HepG2 (cell line): ENCODE results near the gene CCNT2. TPM values are rescaled to one million over a fixed set of nuclear protein-coding genes. Genes with fewer than 3 reads are reported as not detected.
"Not testable (repeated sequence)": the region's sequence is repeated elsewhere in the genome, so short reads cannot be mapped to it uniquely, and the experiment has no call there.

Experiments used
- ATAC-seq: fragments of 200-7000 bp; cut with Tn5 transposase; 3 replicates; pipeline ENCODE4 v1.9.1; 2020; ENCODE audit warnings: mild to moderate bottlenecking, moderate library complexity
- BruUV-seq: library from RNA; stranded (reverse); fragments of 400-500 nt; replicated peaks from 2 replicates; lab custom pipeline; 2021; lab: Mats Ljungman, UMichigan
- CTCF ChIA-PET: fragments of 300-600 bp; formaldehyde crosslinking; extraction: SDS; loops from one replicate; lab custom pipeline; 2021; ENCODE audit warnings: low total read pairs, inconsistent platforms, low intra/inter-chr PET ratio; lab: Yijun Ruan, JAX
- POLR2A ChIA-PET: fragments of 350-600 bp; sonication (Branson Sonifier 250); formaldehyde crosslinking; loops from one replicate; lab custom pipeline; 2020; ENCODE audit warnings: antibody characterized with exemption, inconsistent platforms; lab: Yijun Ruan, JAX
- DNase-seq: peaks from one replicate; pipeline ENCODE4 v3.0.0-alpha.2; 2015; ENCODE audit warnings: low spot score
- FAIRE-seq: peaks from 3 replicates; lab custom pipeline; 2011; peaks lifted over from hg19 to GRCh38; lab: Jason Lieb, UNC
- H2AFZ ChIP-seq: one replicate; pipeline ENCODE4 v1.6.1; 2011; ENCODE audit warnings: low read length, inconsistent platforms
- H3K27ac ChIP-seq: fragments of 300-600 bp; 3 replicates; pipeline ENCODE4 v1.8.0; 2011; ENCODE audit warnings: mixed run types, mild to moderate bottlenecking, mixed read lengths, low read length, inconsistent platforms; ENCODE audit not compliant: insufficient read depth; ENCODE audit errors: extremely low read length
- H3K27me3 ChIP-seq, 2 experiments: fragments of 200-600 bp in 1 of 2; 2 replicates in 1 of 2; 3 replicates in 1 of 2; pipeline versions ENCODE4 v1.6.0 to v1.8.0; 2011; ENCODE audit warnings: low read length in 2 of 2, mild to moderate bottlenecking in 2 of 2, moderate library complexity in 2 of 2, inconsistent platforms in 1 of 2; ENCODE audit not compliant: insufficient read depth in 2 of 2, control insufficient read depth in 1 of 2
- H3K36me3 ChIP-seq, 2 experiments: fragments of 200-600 bp in 1 of 2; replicated peaks in 1 of 2; 2 replicates in 1 of 2; 3 replicates in 1 of 2; pipeline versions ENCODE4 v1.5.1 to v1.8.0; 2011; ENCODE audit warnings: low read length in 2 of 2, inconsistent platforms in 1 of 2; ENCODE audit not compliant: insufficient read depth in 2 of 2, control insufficient read depth in 1 of 2
- H3K4me1 ChIP-seq: 2 replicates; pipeline ENCODE4 v1.5.1; 2012; ENCODE audit warnings: low read length, inconsistent platforms; ENCODE audit not compliant: insufficient read depth
- H3K4me2 ChIP-seq: 2 replicates; pipeline ENCODE4 v1.6.0; 2011; ENCODE audit warnings: low read depth, low read length, inconsistent platforms
- H3K4me3 ChIP-seq, 3 experiments: fragments of 200-600 bp in 1 of 3; sonication (generic), shearing (Covaris generic) in 1 of 3; replicated peaks in 1 of 3; 2 replicates each; pipeline ENCODE4 v1.5.1; 2011 to 2016; ENCODE audit warnings: low read length in 3 of 3, inconsistent platforms in 2 of 3, low read depth in 2 of 3, mild to moderate bottlenecking in 2 of 3, control low read depth in 1 of 3, mixed read lengths in 1 of 3; ENCODE audit not compliant: insufficient read depth in 1 of 3
- H3K79me2 ChIP-seq: one replicate; pipeline ENCODE4 v1.6.1; 2011; ENCODE audit warnings: low read length, inconsistent platforms; ENCODE audit not compliant: insufficient read depth
- H3K9ac ChIP-seq: 2 replicates; pipeline ENCODE4 v1.6.0; 2011; ENCODE audit warnings: mild to moderate bottlenecking, low read depth, low read length, inconsistent platforms; ENCODE audit not compliant: insufficient read depth
- H3K9me3 ChIP-seq: 2 replicates; pipeline ENCODE4 v1.5.1; 2012; ENCODE audit warnings: mild to moderate bottlenecking, low read length
- H4K20me1 ChIP-seq: 2 replicates; pipeline ENCODE4 v1.6.0; 2011; ENCODE audit warnings: inconsistent platforms, mild to moderate bottlenecking, low read length, moderate library complexity; ENCODE audit not compliant: insufficient read depth
- CREM ChIP-seq, 2 experiments: sonication (generic) in 1 of 2; formaldehyde crosslinking in 1 of 2; IDR thresholded peaks; 2 replicates each; pipeline versions ENCODE4 v1.4.0 to v1.6.1; 2016 to 2020; ENCODE audit warnings: antibody characterized with exemption in 1 of 2, mild to moderate bottlenecking in 1 of 2, missing genetic modification reagents in 1 of 2
- DNMT3B ChIP-seq: conservative IDR thresholded peaks from 2 replicates; pipeline ENCODE4 v1.6.1; 2016; ENCODE audit warnings: missing biosample characterization, control low read depth
- ETV5 ChIP-seq: IDR thresholded peaks from 2 replicates; pipeline ENCODE4 v1.6.1; 2018; ENCODE audit warnings: missing biosample characterization, missing genetic modification reagents, inconsistent platforms, borderline replicate concordance
- NFIC ChIP-seq: IDR thresholded peaks from 2 replicates; pipeline ENCODE4 v1.6.1; 2012; ENCODE audit warnings: mild to moderate bottlenecking, low read length, inconsistent platforms
- SAFB2 ChIP-seq: sonication (generic); formaldehyde crosslinking; IDR thresholded peaks from 2 replicates; pipeline ENCODE4 v1.5.1; 2020; ENCODE audit warnings: missing genetic modification reagents, low read depth, mild to moderate bottlenecking, borderline replicate concordance
- TBP ChIP-seq: sonication (generic); formaldehyde crosslinking; IDR thresholded peaks from 2 replicates; pipeline ENCODE4 v1.5.0; 2020; ENCODE audit warnings: missing genetic modification reagents
- TCF7 ChIP-seq: sonication (generic); IDR thresholded peaks from 2 replicates; pipeline ENCODE4 v1.6.1; 2016; ENCODE audit warnings: antibody characterized with exemption, low read depth
- TEAD3 ChIP-seq: optimal IDR thresholded peaks from 2 replicates; pipeline ENCODE3; 2016; ENCODE audit warnings: borderline replicate concordance
- WGBS: methylation state at CpG from one replicate; pipeline ENCODE4 v1.1.6; 2017; ENCODE audit warnings: low lambda C conversion rate; 5-methylcytosine and 5-hydroxymethylcytosine counted together
- in situ Hi-C: cut with HindIII; loops from 2 replicates; pipeline ENCODE4 v1.10.0; 2017; ENCODE audit warnings: low pct_unique_long_range_greater_than_20kb; ENCODE audit not compliant: extremely low pct_ligation_motif_present
- intact Hi-C: fragments of 100-400 bp; cut with micrococcal nuclease; formaldehyde crosslinking; loops from one replicate; pipeline ENCODE4 v1.10.0; 2022; ENCODE audit not compliant: unreplicated experiment
- polyA plus RNA-seq, 8 experiments: library from polyadenylated mRNA; depleted of rRNA in 3 of 8; stranded (reverse) in 7 of 8; unstranded in 1 of 8; fragments of >200 nt; fragmentation: Illumina TruSeq in 4 of 8; extraction: Trizol in 4 of 8; gene quantifications; 2 replicates each; pipeline versions ENCODE4 v1.2.1 to v1.2.3, GENCODE V29; 2011 to 2016; ENCODE audit warnings: low read depth in 4 of 8, missing spikeins in 1 of 8, mixed read lengths in 1 of 8; ENCODE audit not compliant: insufficient read depth in 1 of 8
- total RNA-seq, 5 experiments: library from RNA; depleted of rRNA; stranded (reverse); fragments of >200 nt; fragmentation: Illumina TruSeq; extraction: Trizol; gene quantifications; 2 replicates each; pipeline ENCODE4 v1.2.3, GENCODE V29; 2016; ENCODE audit warnings: low read depth in 1 of 5
- TF ChIP-seq, protein P1 (sequence below): sonication (generic); formaldehyde crosslinking; IDR thresholded peaks from 2 replicates; pipeline ENCODE4 v1.4.0; 2020; ENCODE audit warnings: missing genetic modification reagents, borderline replicate concordance
- TF ChIP-seq, protein P2 (sequence below): sonication (generic); formaldehyde crosslinking; IDR thresholded peaks from 2 replicates; pipeline ENCODE4 v1.4.0; 2020; ENCODE audit warnings: missing genetic modification reagents

Gene CCNT2
- total and polyA plus RNA-seq, 2 of the 13 experiments (the other 11 are each of a cell fraction or from before 2014, with no cell fraction given) = 22.1 to 34.4 TPM

DNA sequence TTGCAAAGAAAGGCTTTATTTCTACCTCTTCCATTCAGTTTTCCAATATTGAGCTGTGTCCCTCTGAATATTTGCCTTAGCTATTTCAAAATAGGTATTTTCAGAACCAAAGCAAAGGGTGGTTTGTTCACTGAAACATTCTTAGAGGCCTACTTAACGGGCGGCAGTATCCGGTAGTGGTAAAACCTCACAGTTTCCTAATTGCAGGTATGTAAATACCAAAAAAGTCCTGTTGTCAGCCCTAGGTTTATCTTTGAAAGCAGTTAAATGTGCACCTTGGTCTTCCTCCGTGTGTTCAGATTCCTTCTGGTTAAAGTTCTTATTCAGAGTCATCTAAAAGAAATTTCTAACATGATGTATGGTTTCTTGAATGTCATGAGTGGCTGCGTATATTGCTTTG is 38.9 kb downstream of the CCNT2 start (continued):
- TF ChIP-seq, protein P1, sequence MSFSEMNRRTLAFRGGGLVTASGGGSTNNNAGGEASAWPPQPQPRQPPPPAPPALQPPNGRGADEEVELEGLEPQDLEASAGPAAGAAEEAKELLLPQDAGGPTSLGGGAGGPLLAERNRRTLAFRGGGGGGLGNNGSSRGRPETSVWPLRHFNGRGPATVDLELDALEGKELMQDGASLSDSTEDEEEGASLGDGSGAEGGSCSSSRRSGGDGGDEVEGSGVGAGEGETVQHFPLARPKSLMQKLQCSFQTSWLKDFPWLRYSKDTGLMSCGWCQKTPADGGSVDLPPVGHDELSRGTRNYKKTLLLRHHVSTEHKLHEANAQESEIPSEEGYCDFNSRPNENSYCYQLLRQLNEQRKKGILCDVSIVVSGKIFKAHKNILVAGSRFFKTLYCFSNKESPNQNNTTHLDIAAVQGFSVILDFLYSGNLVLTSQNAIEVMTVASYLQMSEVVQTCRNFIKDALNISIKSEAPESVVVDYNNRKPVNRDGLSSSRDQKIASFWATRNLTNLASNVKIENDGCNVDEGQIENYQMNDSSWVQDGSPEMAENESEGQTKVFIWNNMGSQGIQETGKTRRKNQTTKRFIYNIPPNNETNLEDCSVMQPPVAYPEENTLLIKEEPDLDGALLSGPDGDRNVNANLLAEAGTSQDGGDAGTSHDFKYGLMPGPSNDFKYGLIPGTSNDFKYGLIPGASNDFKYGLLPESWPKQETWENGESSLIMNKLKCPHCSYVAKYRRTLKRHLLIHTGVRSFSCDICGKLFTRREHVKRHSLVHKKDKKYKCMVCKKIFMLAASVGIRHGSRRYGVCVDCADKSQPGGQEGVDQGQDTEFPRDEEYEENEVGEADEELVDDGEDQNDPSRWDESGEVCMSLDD (CRISPR knock-in tag) = 0 out of 2 replicates have a peak, but pooled peaks have one; percentile 43
- TF ChIP-seq NFIC = peak; percentile 26; the same call in 1 of the 2 replicates
- peak; percentile 34; the same call in 1 of the 2 replicates for TF ChIP-seq ETV5 (CRISPR knock-in tag)
- peak; percentile 41; the same call in 1 of the 2 replicates for TF ChIP-seq TCF7
- TF ChIP-seq TEAD3 = peak; percentile 23
- TF ChIP-seq CREM (IDR thresholded peaks at IDR 0.05) = peak; percentile 55
- TF ChIP-seq CREM (CRISPR knock-in tag; IDR thresholded peaks at IDR 0.05) = no peak
- no peak for TF ChIP-seq TBP (CRISPR knock-in tag)
- TF ChIP-seq DNMT3B (CRISPR knock-in tag) = no peak
- TF ChIP-seq SAFB2 (CRISPR knock-in tag) = no peak
- TF ChIP-seq, protein P2, sequence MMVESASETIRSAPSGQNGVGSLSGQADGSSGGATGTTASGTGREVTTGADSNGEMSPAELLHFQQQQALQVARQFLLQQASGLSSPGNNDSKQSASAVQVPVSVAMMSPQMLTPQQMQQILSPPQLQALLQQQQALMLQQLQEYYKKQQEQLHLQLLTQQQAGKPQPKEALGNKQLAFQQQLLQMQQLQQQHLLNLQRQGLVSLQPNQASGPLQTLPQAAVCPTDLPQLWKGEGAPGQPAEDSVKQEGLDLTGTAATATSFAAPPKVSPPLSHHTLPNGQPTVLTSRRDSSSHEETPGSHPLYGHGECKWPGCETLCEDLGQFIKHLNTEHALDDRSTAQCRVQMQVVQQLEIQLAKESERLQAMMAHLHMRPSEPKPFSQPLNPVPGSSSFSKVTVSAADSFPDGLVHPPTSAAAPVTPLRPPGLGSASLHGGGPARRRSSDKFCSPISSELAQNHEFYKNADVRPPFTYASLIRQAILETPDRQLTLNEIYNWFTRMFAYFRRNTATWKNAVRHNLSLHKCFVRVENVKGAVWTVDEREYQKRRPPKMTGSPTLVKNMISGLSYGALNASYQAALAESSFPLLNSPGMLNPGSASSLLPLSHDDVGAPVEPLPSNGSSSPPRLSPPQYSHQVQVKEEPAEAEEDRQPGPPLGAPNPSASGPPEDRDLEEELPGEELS = no peak

DNA sequence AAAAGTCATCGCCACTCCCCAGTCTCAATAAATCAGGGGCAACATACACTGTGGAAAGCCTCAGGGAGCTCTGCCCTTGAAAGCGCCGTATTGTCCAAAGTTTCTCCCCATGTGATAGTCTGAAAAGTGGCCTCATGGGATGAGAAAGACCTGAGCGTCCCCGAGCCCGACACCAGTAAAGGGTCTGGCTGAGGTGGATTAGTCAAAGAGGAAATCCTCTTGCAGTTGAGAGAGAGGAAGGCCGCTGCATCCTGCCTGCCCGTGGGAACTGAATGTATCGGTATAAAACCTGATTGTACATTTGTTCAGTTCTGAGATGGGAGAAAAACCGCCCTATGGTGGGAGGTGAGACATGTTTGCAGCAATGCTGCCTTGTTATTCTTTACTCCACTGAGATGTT is 48.5 kb downstream of the CCNT2 start:
- BruUV-seq, H3K9me3 ChIP-seq, DNase-seq, in situ Hi-C loops, POLR2A ChIA-PET, FAIRE-seq, H3K9ac ChIP-seq, H2AFZ ChIP-seq, H3K27ac ChIP-seq, H3K4me3 ChIP-seq, H3K79me2 ChIP-seq, H3K4me1 ChIP-seq, H3K4me2 ChIP-seq, ATAC-seq, H4K20me1 ChIP-seq, H3K27me3 ChIP-seq, intact Hi-C loops, H3K36me3 ChIP-seq, CTCF ChIA-PET: not testable (repeated sequence)
- WGBS = 80% methylated on average over 10 of the region's 10 CpGs
